IPS-NIHi11 (cell line): Measurements from ENCODE around the gene TRIM54.

ENCODE experiments used
- DNase-seq: peaks from one replicate; pipeline ENCODE4 v3.0.0; 2012; ENCODE audit warnings: mixed read lengths, low spot score

TRIM54 gene

GRCh38 chr2:27281855-27282559, at the start of gene TRIM54:
TSS of gene TRIM54 (plus strand) at chr2:27282429. CDS start at chr2:27282732, 303 bp downstream.
- no peak for DNase-seq

DNA sequence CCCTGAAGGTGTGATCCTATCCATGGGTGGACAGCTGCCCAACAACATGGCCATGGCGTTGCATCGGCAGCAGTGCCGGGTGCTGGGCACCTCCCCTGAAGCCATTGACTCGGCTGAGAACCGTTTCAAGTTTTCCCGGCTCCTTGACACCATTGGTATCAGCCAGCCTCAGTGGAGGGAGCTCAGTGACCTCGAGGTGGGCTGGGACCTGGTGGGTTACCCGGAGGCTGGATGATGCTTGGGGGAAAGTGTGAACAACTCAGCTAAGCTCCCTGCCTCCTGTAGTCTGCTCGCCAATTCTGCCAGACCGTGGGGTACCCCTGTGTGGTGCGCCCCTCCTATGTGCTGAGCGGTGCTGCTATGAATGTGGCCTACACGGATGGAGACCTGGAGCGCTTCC, 48.9 kb upstream of the TRIM54 start:
- no peak for DNase-seq

DNA sequence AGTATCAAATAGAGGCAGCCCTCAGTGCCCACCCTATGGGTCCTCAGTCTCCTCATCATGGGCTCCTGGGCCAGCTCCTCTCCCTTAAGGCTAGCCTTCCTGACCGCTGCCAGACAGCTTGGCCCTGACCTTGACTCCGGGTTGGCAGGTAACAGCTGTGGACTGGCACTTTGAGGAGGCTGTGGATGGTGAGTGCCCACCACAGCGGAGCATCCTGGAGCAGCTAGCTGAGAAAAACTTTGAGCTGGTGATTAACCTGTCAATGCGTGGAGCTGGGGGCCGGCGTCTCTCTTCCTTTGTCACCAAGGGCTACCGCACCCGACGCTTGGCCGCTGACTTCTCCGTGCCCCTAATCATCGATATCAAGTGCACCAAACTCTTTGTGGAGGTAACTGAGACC, 46.1 kb upstream of the TRIM54 start:
- no peak for DNase-seq

- DNase-seq: no peak
Measured at GRCh38 chr2:27236626-27237025, 45.6 kb upstream of the TRIM54 start.

DNA sequence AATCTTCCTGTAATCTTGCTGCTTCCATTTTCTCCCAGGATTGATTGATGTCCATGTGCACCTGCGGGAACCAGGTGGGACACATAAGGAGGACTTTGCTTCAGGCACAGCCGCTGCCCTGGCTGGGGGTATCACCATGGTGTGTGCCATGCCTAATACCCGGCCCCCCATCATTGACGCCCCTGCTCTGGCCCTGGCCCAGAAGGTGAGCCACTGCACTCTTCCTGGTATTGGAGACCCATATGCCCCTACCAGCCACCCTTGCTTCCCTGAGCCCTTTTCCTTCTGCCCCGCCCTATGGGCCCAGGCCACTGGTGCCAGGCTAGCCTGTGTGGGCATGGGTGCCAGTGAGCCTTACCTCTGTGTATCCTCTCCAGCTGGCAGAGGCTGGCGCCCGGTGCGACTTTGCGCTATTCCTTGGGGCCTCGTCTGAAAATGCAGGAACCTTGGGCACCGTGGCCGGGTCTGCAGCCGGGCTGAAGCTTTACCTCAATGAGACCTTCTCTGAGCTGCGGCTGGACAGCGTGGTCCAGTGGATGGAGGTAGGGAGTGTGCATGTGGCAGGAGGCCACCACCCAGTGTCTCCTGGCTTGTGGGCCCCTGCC, 44.8 kb upstream of the TRIM54 start:
- no peak for DNase-seq

DNA sequence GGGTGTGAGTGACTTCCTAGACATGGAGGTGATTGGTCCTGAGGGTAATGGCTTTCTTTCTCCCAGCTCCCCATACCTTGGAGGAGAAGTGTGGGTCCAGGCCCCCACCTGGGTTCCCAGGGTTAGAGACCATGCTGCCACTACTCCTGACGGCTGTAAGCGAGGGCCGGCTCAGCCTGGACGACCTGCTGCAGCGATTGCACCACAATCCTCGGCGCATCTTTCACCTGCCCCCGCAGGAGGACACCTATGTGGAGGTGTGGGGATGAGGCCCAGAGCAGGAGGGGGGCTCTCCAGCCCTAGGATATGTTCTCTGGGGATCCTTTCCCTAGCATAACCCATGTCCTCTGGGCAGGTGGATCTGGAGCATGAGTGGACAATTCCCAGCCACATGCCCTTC, 43.3 kb upstream of the TRIM54 start:
- no peak for DNase-seq

- no peak for DNase-seq
Measured at GRCh38 chr2:27240406-27240805, 41.8 kb upstream of the TRIM54 start.

GRCh38 chr2:27241761-27242613, 40.2 kb upstream of the TRIM54 start:
- DNase-seq: no peak

DNA sequence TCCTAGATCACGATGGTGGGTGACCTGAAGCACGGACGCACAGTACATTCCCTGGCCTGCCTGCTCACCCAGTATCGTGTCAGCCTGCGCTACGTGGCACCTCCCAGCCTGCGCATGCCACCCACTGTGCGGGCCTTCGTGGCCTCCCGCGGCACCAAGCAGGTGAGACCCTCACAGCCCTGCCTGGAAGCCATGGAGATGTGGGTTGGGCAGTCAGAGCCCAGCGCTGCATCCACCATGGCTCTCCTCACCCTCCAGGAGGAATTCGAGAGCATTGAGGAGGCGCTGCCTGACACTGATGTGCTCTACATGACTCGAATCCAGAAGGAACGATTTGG, 39.6 kb upstream of the TRIM54 start:
- DNase-seq: no peak

GRCh38 chr2:27243391-27244130, 38.7 kb upstream of the TRIM54 start:
- DNase-seq: no peak

GRCh38 chr2:27245116-27245515, 37.1 kb upstream of the TRIM54 start:
- no peak for DNase-seq

- DNase-seq: no peak
Measured at GRCh38 chr2:27245626-27246025, 36.6 kb upstream of the TRIM54 start.

DNA sequence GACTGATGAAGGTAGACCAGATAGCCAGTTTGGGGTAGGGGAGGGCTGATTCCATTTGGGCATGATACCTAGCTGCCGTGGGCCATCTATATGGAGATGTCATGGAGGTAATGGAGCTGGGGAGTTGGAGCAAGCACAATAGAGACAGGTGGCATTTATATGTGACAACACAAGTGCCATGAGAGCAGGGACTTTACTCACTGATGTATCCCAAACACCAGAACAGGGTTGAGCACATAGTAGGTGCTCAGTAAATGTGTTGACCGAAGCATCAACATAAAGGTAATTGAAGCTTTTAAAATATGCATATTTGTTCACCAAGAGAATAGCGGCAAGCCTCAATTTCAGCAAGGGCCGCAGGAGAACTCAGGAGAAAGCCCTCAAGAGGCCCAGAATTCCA, 34.3 kb upstream of the TRIM54 start:
- no peak for DNase-seq

GRCh38 chr2:27249159-27249890, 32.9 kb upstream of the TRIM54 start:
- peak; percentile 8 for DNase-seq

DNA sequence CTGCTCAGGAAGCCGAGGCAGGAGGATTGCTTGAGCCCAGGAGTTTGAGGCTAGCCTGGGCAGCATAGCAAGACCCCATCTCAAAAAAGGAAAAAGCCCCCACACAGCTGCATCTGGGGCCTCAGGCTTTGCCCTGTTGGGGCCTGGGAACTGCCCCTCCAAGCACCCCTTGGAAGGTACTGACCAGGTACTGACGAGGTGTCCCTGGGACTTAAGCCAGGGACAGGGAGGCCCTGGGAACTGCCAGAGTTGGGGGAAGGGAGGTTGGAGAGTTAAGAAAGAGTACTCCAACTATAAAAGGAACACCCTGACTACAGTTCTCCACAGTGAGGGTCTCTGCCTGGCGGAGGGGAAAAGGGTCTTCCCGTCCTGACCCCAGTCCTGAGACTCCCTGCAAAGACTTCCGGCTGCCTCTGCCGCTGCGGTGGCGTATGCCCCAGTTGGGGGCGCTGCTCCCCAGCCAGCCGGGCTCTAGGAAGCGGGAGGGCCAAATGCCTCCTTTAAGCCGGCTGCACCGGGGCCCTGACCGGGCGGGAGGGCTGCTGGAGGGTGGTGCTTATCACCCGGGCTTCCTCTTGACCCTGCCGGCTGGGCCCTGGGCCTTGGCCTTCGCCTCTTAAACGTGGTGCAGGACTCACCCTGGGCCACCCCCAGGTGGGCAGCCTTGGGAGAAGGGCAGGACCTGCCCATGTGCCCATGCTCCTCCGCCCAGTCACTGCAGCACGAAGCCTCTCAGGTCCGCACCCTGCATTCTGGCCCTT, 32.2 kb upstream of the TRIM54 start:
- DNase-seq: peak; percentile 93

DNA sequence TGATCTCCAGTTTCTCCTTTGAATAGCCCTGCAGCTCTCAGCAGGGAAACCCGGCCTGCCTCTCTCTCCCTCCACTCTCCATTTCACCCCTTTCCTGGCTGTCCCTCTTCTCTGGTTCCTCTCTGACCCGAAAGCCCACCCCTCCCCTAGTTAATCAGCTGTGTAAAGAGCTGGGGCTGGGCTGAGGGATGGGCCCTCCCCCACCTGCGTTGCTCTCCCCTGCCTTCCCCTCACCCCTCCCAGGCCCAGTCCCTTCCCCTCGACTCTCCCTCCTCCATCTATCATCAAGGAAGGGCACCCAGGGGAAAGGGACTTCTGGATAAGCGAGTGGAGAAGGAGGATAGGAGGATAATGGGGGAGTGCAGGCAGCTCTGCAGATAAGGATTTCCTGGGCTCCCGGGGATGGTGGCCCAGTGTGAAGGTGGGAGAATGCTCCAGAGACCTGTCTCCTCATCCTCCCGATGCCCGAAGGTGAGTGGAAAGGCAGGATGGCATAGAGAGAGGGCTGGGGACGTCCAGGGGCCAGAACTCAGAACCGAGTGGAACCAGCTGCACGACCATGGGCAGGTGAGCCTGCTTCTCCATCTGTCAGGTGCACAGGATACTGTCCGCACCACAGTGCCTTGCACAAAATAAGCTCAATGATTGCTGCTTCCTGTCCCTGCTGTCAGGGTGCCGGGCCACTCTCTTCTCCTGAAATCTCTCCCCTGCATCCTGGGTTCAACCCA, 31.4 kb upstream of the TRIM54 start:
- peak; percentile 52 for DNase-seq

- peak; percentile 4 for DNase-seq
Measured at GRCh38 chr2:27251766-27252165, 30.5 kb upstream of the TRIM54 start.

DNA sequence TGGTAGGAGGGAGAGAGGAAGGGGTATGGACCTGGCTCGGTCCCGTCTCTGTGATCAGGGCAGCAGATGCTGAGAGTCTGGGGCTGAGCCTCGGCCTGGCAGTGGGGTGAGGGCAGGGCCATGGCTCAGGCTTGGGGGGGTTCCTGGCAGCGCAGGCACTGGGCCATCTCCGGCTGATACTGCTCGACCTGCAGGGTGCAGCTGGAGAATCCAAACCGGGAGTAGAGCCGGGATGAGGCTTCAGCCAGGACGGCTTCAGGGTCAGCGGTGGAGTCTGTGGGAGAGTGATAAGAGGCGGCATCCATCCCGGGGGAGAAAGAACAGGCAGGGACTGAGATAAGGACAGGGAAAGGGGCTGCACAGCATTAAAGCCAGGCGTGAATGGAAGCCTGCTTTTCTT, 27.0 kb upstream of the TRIM54 start:
- peak; percentile 6 for DNase-seq

- DNase-seq: no peak
Measured at GRCh38 chr2:27255660-27256059, 26.6 kb upstream of the TRIM54 start.

DNA sequence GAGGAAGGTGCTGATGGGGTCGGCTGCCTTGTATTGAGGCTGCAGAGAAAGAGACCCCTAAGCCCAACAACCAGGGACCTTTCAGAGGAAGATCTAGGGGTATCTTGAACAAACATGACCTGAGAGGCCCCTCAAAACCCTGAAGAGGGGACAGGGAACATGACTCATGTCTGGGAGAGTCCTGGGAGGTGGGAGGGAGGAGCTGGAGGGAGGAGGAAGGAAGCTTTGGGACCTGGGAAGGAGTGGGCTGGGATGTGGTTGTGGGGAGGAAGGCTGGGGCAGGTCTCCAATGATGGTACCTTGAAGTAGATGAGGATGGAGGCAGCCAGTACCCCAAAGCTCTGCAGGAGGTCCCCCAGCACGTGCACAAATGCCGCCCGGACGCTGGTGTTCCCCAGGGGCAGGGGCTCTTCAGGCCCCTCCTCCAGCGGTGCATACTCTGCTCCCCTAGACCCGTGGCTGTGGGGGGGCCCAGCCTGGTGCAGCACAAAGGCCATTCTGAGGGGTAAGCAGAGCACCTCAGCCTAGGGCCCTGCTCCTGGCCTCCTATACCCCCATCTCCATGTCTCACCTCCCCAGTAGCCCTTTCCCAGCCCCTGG, 25.3 kb upstream of the TRIM54 start:
- DNase-seq: no peak
